ENCODE measurements around the gene TRAF5.

DNA sequence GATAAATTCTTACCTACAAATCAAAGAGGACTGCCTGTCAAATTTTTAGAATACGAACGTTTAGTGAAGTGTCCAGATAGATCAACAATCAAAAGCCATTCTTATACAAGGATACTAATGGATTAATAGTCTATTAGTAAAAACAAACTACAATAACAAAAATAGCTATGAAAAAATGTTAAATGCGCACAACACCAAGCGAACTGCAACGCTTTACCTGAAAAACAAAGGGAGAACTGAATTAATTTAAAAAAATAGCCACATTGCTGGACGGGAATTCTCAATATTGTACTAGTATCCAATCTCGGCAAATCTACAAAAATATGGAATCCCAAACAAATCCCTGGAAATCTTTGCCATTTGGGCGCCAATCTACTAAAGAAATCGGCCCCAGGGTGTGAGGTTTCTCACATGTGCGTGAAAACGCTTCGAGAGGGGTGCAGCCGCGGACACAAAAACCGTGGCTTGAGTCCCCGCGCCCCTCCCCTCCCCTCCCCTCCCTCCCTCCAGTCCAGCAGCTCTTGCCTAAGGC is 55.6 kb downstream of the TRAF5 start:
- TF ChIP-seq, protein P1, sequence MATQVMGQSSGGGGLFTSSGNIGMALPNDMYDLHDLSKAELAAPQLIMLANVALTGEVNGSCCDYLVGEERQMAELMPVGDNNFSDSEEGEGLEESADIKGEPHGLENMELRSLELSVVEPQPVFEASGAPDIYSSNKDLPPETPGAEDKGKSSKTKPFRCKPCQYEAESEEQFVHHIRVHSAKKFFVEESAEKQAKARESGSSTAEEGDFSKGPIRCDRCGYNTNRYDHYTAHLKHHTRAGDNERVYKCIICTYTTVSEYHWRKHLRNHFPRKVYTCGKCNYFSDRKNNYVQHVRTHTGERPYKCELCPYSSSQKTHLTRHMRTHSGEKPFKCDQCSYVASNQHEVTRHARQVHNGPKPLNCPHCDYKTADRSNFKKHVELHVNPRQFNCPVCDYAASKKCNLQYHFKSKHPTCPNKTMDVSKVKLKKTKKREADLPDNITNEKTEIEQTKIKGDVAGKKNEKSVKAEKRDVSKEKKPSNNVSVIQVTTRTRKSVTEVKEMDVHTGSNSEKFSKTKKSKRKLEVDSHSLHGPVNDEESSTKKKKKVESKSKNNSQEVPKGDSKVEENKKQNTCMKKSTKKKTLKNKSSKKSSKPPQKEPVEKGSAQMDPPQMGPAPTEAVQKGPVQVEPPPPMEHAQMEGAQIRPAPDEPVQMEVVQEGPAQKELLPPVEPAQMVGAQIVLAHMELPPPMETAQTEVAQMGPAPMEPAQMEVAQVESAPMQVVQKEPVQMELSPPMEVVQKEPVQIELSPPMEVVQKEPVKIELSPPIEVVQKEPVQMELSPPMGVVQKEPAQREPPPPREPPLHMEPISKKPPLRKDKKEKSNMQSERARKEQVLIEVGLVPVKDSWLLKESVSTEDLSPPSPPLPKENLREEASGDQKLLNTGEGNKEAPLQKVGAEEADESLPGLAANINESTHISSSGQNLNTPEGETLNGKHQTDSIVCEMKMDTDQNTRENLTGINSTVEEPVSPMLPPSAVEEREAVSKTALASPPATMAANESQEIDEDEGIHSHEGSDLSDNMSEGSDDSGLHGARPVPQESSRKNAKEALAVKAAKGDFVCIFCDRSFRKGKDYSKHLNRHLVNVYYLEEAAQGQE (IDR thresholded peaks at IDR 0.05; ENCODE audit: insufficient read depth in 1 of 2, low read depth in 2 of 2, low read length in 2 of 2), result no peak
- no peak for TF ChIP-seq TAF1 (IDR thresholded peaks at IDR 0.05; ENCODE audit: borderline replicate concordance, insufficient read depth, low read length)
